GM19099 (cell line): ENCODE measurements around the gene MAP1S.

Experiments used
- POLR2A ChIP-seq: IDR thresholded peaks from 3 replicates; pipeline ENCODE4 v1.6.1; 2011; ENCODE audit warnings: low read depth; ENCODE audit not compliant: insufficient read length; ENCODE audit errors: extremely low read depth

The MAP1S gene

DNA sequence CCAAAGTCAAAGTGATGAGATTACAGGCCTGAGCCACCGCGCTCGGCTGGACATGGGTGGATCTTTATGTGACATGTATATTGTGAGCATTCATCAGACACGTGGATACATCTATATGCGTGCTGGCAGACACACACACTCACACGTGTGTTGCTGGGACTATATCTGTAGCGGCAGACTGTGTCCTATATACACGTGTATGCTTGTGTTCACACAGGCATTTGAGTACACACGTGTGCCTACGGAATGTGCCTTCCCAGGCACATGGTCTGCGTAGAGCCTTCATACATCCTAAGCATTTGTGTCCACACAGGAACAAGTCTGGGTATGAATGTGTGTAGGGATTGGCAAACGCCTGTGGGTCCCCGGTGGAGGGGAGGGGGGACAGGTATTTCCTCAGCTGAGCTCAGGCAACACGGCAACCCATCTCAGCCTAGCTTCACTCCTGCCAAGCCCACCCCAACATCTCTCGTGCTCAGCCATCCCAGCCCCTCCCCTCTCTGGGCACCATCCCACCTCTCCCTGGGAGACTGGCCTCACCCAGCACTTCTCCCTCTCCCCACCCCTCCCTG is 33.7 kb upstream of the MAP1S start:
- TF ChIP-seq POLR2A = no peak

DNA sequence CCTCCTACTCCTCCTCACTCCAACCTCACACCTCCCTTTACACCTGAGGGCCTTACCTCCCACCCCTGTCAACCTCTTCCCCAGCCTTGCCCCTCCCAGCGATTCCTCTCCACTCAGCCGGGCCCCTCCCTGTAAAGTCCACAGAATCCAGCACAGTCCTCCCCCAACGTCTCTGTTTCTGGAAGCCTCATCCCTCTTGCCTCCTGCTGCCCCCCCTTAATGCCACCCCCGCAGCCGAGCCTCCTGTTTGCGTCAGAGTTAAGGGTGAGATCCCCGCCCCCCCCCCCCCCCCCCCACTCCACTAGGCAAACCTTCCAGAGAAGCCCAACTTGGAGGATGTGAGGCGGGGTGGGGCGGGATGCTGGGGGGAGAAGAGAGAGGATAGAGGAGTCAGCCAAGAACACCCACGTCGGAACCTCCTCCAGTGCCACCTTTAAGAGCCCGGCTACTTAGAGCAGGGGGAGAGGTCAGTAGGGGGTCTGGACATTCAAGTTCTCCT is 33.2 kb upstream of the MAP1S start:
- no peak for TF ChIP-seq POLR2A

DNA sequence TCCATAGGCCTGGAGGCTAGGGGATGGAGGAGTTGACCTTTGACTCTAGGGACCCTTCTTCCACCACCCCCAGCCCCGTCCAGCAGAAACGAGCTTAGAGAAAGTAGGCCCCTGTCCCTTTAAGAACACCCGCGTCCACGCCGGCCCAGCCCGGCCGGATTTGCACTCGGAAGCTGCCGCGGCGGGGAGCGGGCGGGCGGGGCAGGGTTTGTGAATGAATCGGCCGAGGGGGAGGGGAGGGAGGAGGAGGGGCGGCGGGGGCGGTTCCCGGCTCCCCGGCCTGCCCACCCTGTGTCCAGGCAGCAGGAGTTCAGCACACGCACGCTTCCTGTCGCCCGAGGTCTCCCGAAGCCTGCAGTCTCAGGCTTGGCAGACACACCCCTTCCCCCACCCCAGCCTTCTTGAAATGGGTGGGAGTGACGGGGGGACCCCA is 32.7 kb upstream of the MAP1S start:
- no peak for TF ChIP-seq POLR2A

DNA sequence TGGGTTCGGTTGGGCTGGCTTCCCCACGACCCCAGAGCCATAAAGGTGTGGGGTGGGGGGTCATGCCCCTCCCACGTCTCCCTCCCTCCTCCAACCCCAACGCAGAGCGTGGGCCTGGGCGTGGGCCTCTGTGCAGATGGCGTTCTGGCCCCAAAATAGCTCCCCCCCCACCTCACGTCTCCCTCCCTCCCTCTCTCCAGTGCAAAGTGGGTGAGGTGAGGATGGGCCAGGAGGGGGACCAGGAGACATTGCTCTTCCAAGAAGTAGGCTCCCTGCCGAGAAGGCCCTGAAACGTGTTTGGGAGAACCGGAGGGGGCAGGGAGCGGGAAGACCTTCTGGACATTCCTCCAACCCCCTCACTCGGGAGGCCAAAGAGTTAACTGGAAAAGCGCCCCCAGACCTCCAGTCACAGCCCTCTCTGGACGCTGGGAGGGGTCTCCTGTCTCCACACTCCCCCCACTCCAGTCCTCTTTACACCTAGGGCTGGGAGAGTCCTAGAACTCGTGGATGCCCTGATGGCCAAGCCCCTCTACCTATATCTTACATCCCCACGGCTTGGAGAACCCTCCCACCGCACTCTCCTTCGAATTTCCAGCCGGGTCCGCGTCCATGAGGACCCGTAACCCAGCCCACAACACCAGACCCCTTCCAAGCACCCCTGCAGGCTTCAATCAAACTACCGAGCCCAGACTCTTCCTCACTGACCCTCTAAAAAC is 32.0 kb upstream of the MAP1S start:
- TF ChIP-seq POLR2A = no peak

DNA sequence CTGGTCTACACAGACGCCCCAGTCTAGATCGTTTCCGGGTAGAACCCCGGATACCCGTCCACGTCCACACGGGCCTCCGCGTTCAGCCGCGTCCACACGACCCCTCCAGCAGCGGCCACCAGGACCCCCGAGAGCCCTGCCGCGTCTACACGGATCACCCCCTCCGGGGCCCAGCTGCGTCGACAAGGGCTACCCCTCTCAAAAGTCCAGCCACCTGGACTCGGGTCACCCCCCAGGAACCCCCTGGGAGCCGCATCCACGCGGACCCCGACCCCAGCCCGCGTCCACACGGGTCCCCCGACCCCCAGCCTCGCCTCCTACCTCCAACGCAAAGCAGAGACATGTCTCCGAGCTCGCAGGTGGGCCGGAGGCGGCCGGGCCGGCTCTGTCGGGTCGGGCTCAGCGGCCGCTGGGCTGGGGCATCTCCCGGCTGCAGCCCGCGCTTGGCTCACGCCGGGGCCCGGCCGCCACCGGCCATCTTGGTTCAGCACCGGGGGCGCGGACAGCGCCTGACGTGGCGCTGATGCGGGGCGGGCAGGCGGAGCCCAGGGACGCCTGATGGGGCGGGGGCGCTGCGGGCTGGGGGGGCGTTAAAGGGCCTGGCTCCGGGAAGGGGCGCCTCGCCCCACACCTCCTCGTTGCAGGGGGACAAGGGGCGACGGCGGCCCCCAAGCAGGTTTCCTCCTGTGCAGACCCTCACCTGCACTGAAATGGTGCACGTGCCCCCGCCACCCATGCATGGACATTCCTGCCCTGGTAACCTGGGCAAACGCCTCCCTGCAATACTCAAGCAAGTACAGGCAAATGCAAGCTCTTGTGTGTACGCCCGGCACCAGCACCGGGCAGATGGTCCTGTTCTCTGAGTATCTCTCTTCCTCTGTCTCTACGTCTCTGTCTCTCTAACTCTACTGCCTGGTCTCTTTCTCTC is 31.2 kb upstream of the MAP1S start, which contains the start of gene UNC13A:
Gene UNC13A (minus strand): TSS at position 498 of the 928 bp plus-strand sequence. CDS start 155 bp downstream, at position 343.
- no peak for TF ChIP-seq POLR2A

DNA sequence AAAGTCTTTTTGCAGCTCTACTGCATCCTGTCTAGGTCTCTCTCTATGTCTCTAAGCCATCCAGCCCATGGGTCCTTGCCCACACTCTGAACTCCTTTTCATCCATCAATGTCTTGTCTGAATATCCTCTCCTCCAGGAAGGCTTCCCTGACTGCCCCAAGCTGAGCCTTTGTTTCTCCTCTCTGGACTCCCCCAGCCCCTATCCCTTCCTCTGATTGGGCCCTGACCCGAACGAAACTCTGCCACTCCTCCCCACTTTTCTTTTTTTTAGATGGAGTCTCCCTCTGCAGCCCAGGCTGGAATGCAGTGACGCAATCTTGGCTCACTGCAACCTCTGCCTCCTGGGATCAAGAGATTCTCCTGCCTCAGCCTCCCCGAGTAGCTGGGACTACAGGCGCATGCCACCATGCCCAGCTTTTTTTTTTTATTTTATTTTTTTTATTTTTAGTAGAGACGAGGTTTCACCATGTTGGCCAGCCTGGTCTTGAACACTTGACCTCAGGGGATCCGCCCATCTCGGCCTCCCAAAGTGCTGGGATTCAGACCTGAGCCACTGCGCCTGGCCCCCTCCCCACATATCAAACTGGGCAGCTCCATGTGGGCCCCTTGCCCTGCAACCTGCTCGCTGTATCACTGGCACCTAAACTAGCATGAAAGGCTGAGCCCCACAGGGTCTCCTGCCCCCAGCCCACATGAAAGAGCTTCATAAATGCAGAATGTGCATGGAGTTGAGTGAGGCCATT is 30.3 kb upstream of the MAP1S start:
- no peak for TF ChIP-seq POLR2A

DNA sequence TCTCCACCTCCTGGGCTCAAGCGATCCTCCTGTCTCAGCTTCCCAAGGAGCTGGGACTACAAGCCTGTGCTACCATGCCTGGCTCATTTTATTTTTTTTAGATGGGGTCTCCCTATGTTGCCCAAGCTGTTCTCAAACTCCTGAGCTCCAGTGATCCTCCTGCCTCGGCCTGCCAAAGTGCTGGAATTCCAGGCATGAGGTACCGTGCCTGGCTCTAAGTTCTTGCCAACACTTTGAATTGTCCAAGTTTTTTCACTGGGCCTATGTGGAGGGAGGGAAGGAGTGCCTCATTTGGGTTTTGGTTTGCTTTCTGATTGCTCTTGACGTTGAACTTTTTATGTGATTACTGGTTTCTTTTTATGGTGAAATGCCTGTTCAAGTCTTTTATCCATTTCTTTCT is 26.7 kb upstream of the MAP1S start:
- TF ChIP-seq POLR2A = no peak

DNA sequence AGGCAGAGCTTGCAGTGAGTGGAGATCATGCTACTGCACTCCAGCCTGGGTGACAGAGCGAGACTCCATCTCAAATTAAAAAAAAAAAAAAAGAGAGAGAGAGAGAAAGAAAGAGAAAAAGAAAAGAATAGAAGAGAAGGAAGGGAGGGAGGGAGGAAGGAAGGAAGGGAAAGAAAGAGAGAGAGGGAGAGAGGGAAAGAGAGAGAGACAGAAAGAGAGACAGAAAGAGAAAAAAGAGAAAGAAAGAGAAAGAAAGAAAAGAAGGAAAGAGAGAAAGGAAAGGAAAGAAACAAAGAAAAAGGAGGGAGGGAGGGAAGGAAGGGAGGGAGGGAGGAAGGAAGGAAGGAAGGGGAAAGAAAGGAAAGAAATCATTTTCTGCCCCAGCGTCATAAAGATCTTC is 24.1 kb upstream of the MAP1S start:
- TF ChIP-seq POLR2A = no peak

DNA sequence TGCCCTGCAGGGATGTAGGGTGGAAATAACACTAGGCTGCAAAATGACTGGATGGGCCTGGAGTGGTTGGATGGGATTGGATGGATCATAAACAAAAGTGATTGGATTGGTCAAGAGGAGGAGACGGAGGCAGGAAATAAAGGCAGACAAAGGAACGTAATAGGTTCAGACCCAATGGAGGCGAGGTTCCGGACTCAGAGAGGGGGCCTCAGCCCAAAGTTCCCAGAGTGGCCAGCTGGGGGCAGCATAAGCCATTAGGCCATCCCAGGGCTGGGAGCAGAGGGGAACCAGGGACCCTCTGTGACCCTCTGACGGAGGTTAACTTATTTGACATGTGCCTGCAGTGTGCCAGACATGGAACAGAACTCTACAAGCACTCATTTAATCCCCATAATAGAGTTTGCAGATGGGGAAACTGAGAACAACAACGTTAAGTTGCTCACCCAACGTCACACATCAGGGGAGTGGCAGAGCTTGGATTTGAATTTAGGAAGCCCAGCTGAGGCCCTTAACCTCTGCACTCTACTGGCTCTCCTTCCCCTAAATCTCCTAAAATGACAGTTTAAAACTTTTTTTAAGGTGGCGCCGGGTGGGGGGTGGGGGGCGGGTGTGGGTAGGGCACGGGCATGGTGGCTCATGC is 15.3 kb upstream of the MAP1S start:
- TF ChIP-seq POLR2A = no peak

DNA sequence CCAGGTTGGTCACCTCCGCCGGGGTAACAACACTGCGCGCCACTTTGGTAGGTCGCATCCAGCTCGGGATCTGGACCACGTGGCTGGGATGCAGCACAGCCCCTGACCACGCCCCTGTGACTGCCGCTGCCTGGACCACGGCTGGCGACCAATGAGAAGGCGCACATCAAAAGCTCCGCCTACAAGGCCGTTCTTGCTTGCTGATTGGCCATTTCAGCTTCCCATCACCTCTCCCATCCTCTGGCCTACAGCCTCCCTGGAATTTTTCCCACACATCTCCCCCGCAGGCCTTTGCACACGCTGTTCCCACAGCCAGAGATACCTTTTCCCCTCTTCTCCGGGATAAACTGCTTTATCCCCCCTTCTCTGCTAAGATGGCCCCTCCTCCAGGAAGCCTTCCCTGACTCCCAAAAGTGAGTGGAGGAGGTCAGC is 12.5 kb upstream of the MAP1S start:
- no peak for TF ChIP-seq POLR2A

DNA sequence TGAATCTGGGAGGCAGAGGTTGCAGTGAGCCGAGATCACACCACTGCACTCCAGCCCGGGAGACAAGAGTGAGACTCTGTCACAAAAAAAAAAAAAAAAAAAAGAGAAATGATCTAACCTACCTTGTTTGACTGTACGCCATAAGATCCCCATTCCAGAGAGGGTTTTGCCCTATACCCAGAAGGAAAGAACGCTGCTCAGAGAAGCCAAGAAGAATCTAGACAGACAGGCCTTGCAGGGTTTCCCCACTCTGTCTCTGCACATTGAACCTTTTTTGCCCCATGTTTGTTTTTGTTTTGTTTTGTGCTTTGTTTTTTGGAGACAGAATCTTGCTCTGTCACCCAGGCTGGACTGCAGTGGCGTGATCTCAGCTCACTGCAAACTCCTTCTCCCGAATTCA is 7.4 kb upstream of the MAP1S start:
- no peak for TF ChIP-seq POLR2A

DNA sequence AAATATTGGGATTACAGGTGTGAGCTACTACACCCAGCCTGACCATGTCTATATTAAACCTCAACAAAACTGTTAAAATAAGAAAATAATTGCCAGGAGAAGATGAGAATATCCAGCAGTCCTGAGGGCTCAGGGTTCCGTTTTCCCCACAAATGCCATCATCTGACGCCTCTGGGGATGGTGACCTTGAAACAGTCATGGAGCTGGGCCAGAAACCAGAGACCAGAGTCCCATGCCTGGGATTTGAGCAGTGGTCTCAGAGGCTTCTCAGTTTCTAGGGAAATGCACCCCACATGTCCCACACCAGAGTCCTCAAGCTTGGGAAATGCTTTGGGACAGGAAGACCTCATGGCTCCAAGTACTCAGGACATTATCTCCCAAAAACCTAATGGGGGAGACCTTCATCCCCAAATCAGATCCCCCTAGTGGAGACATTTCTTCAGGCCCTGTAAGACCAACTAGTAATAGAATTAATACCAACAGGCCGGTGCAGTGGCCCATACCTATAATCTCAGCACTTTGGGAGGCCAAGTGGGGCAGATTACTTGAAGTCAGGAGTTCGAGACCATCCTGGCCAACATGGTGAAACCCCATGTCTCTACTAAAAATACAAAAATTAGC is 2.9 kb upstream of the MAP1S start:
- TF ChIP-seq POLR2A = no peak

DNA sequence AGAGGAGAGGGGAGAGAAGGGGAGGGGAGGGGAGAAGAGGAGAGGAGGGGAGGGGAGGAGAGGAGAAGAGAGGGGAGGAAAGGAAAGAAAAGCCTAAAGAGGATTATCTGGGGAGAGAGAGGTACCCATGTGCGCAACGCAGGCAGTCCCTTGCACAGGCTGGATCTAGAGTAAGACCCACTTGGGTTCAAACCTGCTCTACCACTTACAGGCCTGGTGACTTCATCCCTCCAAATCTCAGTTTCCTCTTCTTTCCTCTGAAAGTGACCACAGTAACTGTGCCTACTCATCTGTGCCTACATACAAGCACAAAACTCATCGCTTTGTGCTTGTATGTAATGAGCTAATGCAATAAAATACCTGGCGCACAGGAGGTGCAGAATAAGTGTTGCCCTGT is 732 bp upstream of the MAP1S start:
- no peak for TF ChIP-seq POLR2A
